Kidney epithelial cell (primary cell): ENCODE measurements around the gene PEAR1. TPM values are rescaled to one million over a fixed set of nuclear protein-coding genes. Genes with fewer than 3 reads are reported as not detected.

Experiments used
- DNase-seq: peaks from one replicate; pipeline ENCODE4 v3.0.0-alpha.2; 2010; ENCODE audit warnings: low read depth
- H3K27me3 ChIP-seq: 2 replicates; pipeline ENCODE4 v1.6.0; 2011; ENCODE audit warnings: low read length; ENCODE audit not compliant: control insufficient read depth, insufficient read depth
- H3K36me3 ChIP-seq: 2 replicates; pipeline ENCODE4 v1.5.1; 2011; ENCODE audit warnings: low read length; ENCODE audit not compliant: control insufficient read depth, insufficient read depth
- H3K4me3 ChIP-seq: 2 replicates; pipeline ENCODE4 v1.5.1; 2011; ENCODE audit warnings: low read depth, mild to moderate bottlenecking, control low read depth, low read length
- total RNA-seq: library from RNA; depleted of rRNA; stranded (reverse); fragments of >200 nt; gene quantifications from 2 replicates; pipeline ENCODE4 v1.2.3, GENCODE V29; 2015
- TF ChIP-seq, protein P1 (sequence below): IDR thresholded peaks from 2 replicates; pipeline ENCODE4 v1.5.1; 2011; ENCODE audit warnings: mild to moderate bottlenecking, moderate library complexity, low read length, control low read depth, inconsistent platforms; ENCODE audit not compliant: insufficient read depth, poor library complexity, severe bottlenecking

The PEAR1 gene
- total RNA-seq, 1 donor from 2014 or later: 10.3 TPM

DNA sequence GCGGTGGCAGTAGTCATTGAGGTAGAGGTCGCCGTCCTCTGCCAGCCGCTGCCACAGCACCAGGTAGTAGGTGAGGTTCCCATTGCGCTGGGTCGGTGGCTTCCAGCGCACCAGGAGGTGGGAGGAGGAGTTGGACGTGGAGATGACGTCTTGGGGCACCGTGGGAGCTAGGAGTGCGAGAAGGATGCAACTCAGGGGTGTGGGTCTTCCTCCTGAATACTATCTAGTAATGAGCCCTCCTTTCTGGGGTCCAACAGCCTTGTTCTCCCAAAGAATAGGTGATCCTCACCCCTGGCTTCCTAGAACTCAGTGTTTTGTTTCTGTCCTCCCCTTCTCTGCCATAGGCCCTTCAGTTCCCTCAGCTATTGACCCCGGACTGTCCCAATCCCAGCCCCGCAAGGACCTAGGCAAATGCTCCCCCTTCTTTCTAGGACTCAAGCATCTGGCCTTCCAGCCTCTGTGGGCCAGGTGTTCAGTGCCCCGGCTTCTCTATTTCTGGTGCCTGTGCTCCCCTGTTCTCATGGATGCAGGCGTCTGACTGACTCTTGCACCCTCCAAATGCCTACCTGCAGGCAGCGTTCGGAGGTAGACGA lies 47.5 kb upstream of the PEAR1 start:
- H3K27me3 ChIP-seq: peaks cover 75% of the 10 kb centered on the region

GRCh38 chr1:156846643-156847042 lies 46.9 kb upstream of the PEAR1 start:
- TF ChIP-seq, protein P1, sequence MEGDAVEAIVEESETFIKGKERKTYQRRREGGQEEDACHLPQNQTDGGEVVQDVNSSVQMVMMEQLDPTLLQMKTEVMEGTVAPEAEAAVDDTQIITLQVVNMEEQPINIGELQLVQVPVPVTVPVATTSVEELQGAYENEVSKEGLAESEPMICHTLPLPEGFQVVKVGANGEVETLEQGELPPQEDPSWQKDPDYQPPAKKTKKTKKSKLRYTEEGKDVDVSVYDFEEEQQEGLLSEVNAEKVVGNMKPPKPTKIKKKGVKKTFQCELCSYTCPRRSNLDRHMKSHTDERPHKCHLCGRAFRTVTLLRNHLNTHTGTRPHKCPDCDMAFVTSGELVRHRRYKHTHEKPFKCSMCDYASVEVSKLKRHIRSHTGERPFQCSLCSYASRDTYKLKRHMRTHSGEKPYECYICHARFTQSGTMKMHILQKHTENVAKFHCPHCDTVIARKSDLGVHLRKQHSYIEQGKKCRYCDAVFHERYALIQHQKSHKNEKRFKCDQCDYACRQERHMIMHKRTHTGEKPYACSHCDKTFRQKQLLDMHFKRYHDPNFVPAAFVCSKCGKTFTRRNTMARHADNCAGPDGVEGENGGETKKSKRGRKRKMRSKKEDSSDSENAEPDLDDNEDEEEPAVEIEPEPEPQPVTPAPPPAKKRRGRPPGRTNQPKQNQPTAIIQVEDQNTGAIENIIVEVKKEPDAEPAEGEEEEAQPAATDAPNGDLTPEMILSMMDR: no peak
- Histone ChIP-seq H3K27me3 (peaks cover 75% of the 10 kb centered on the region), H3K36me3 (no peaks in the 10 kb centered on the region), H3K4me3 (no peak overlapping the region)
- no peak for DNase-seq

More for the DNA sequence above, 47.5 kb upstream of the PEAR1 start:
- no peaks in the 10 kb centered on the region for H3K36me3 ChIP-seq
- H3K4me3 ChIP-seq: no peak overlapping the region
- DNase-seq: no peak
- TF ChIP-seq, protein P1: no peak

- TF ChIP-seq, protein P1: no peak
- no peak overlapping the region for H3K4me3 ChIP-seq
- H3K27me3 ChIP-seq: peaks cover 84% of the 10 kb centered on the region
- no peaks in the 10 kb centered on the region for H3K36me3 ChIP-seq
- DNase-seq: no peak
Measured at GRCh38 chr1:156847591-156848460, 45.7 kb upstream of the PEAR1 start.

- no peaks in the 10 kb centered on the region for H3K36me3 ChIP-seq
- no peak overlapping the region for H3K4me3 ChIP-seq
- TF ChIP-seq, protein P1: no peak
- no peak for DNase-seq
- peaks cover 82% of the 10 kb centered on the region for H3K27me3 ChIP-seq
Measured at GRCh38 chr1:156848461-156849150, 44.9 kb upstream of the PEAR1 start.

- TF ChIP-seq, protein P1: no peak
Measured at GRCh38 chr1:156849151-156849496, 44.4 kb upstream of the PEAR1 start.

More at GRCh38 chr1:156849151-156849496, 44.4 kb upstream of the PEAR1 start:
- Histone ChIP-seq H3K4me3 (no peak overlapping the region), H3K36me3 (no peaks in the 10 kb centered on the region), H3K27me3 (peaks cover 82% of the 10 kb centered on the region)
- no peak for DNase-seq
